ENCODE data around the gene TNNT2.

The TNNT2 gene

DNA sequence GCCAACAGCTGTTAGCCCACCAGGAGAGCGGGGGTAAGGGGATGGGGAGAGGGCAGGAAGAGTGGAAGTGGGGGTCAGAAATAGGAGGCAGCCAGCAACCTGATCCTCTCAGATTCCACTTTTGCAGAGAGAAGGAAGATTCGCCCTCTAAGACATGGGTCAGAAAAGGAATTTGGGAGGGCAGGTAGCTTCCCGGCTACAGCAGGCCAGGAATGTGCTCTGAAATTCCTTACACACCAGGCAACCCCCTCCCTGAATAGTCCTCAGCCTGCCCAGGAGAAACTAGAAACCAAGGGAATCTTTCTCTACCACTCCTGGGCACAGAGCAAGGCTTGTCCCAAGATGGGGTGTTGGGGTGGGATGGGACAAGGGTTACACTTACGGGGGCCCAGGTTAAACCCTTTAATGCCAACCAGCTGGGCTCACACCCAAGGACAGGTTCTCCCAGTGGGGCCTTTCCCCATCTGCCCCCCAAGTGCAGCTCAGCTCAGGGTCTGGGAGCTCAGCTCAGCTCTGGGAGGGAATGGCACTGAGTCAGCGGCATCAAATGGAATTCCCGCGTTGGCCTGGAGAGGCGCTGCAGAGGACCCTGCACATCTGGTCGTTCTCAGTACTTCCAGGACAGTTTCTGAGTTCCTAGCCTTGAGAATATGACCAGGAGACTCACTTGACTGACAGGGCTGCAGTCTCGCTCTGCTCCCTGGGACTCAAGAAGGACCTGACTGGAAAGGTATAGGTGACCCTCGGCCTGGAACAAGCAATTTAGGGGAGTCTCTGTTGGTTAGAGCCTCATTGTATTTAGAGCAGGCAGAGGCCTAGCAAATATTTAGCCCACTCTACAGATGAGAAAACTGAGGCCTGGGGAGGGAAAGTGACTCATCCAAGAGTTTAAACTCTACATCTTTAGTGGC is 761 bp downstream of the TNNT2 start:
- H3K4me3 ChIP-seq (ENCODE audit: low read length), result no peak overlapping the region
- DNase-seq (ENCODE audit: low read depth), result no peak
- TF ChIP-seq, protein P1, sequence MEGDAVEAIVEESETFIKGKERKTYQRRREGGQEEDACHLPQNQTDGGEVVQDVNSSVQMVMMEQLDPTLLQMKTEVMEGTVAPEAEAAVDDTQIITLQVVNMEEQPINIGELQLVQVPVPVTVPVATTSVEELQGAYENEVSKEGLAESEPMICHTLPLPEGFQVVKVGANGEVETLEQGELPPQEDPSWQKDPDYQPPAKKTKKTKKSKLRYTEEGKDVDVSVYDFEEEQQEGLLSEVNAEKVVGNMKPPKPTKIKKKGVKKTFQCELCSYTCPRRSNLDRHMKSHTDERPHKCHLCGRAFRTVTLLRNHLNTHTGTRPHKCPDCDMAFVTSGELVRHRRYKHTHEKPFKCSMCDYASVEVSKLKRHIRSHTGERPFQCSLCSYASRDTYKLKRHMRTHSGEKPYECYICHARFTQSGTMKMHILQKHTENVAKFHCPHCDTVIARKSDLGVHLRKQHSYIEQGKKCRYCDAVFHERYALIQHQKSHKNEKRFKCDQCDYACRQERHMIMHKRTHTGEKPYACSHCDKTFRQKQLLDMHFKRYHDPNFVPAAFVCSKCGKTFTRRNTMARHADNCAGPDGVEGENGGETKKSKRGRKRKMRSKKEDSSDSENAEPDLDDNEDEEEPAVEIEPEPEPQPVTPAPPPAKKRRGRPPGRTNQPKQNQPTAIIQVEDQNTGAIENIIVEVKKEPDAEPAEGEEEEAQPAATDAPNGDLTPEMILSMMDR (conservative IDR thresholded peaks at IDR 0.05; ENCODE audit: low read depth, low read length), result peak; percentile 75

GRCh38 chr1:201376107-201376463 is 1.4 kb downstream of the TNNT2 start:
- TF ChIP-seq, protein P1 (conservative IDR thresholded peaks at IDR 0.05; ENCODE audit: low read depth, low read length), result no peak
- no peak for DNase-seq (ENCODE audit: low read depth)
- no peak overlapping the region for H3K4me3 ChIP-seq (ENCODE audit: low read length)

DNA sequence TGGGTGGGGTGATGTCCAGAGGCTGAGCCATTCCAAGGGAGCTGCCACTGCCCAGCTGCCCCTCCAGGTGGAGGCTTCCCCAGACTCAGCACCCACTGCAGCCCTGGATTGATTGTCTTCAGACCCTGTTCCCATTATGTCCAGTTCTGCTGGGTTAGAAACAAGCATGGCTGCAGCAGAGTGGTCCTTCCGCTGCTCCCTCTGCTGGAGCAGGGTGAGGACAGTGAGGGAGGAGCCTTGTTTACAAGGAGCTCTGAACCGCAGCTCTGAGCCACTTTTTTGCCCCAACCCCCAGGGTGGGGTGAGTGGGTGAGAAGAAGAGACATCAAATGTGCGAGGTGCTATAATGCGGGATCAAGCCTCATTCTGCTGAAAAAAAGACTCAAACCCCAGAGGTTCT is 2.3 kb downstream of the TNNT2 start:
- H3K4me3 ChIP-seq (ENCODE audit: low read length), result no peak overlapping the region
- DNase-seq (ENCODE audit: low read depth), result no peak
- TF ChIP-seq, protein P1 (conservative IDR thresholded peaks at IDR 0.05; ENCODE audit: low read depth, low read length), result peak; percentile 27

DNA sequence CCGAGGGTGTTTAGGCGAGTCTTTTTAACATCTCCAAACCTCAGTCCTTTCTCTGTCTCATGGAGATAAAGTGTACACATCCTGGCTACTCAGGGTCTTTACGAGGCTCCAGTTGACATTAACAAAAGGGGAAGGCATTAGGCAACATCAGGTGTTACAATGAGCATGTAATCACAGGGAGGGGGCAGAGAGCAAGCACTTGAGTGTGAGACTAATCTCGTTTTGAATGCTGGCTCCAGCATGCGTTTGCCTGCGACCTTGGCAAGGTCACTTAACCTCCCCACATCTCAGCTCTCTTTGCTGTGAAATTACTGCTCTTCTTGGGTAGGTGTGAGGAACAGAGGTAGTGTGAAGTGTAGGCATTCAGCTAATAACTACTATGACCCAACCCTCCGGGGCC is 3.1 kb downstream of the TNNT2 start:
- no peak overlapping the region for H3K4me3 ChIP-seq (ENCODE audit: low read length)
- DNase-seq (ENCODE audit: low read depth), result no peak
- TF ChIP-seq, protein P1 (conservative IDR thresholded peaks at IDR 0.05; ENCODE audit: low read depth, low read length), result no peak

DNA sequence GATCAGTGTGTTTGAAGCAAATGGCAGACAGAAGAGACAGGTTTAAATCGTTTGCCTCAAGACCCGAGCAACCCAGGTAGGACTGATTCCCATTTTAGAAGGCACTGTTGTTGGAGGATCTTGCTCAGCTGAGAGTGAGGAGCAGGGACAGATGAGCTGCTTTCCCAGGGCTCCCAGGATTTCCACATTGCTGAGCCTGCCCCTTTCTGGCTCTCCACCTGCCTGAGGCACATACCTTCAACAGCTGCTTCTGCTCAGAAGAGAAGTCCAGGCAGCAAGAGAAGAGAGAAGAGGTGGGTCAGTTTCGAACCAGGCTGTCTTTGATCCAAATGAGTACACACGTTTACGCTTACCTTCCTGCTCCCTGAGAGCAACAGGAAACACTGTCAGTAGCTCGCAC is 5.7 kb downstream of the TNNT2 start:
- TF ChIP-seq, protein P1 (conservative IDR thresholded peaks at IDR 0.05; ENCODE audit: low read depth, low read length), result no peak
- H3K4me3 ChIP-seq (ENCODE audit: low read length), result no peak overlapping the region
- no peak for DNase-seq (ENCODE audit: low read depth)

GRCh38 chr1:201371276-201371675 is 6.2 kb downstream of the TNNT2 start:
- TF ChIP-seq, protein P1 (conservative IDR thresholded peaks at IDR 0.05; ENCODE audit: low read depth, low read length), result no peak
- DNase-seq (ENCODE audit: low read depth), result no peak
- H3K4me3 ChIP-seq (ENCODE audit: low read length), result no peak overlapping the region

- TF ChIP-seq, protein P1 (conservative IDR thresholded peaks at IDR 0.05; ENCODE audit: low read depth, low read length), result no peak
- H3K4me3 ChIP-seq (ENCODE audit: low read length), result no peak overlapping the region
- no peak for DNase-seq (ENCODE audit: low read depth)
Observed at GRCh38 chr1:201370500-201370899, 7.0 kb downstream of the TNNT2 start.
